ENCODE measurements around the gene NEU3. TPM values are rescaled to one million over a fixed set of nuclear protein-coding genes. Genes with fewer than 3 reads are reported as not detected.

Gene NEU3
- total RNA-seq, 1 experiment from 2014 or later: 12.5 TPM

GRCh38 chr11:75028321-75028720 is 39.6 kb downstream of the NEU3 start:
- no peak overlapping the region for H3K9ac ChIP-seq (ENCODE audit: low read length)
- ATAC-seq (no peak), DNase-seq (ENCODE audit: low read depth, low spot score) (no peak)
- POLR2A ChIA-PET: no interaction called here
- H3K4me1 ChIP-seq (ENCODE audit: control insufficient read depth in 1 of 2, insufficient read depth in 2 of 2, low read length in 2 of 2): peaks cover 0 to 11% of the 10 kb centered on the region in 2 experiments; a peak in 2 of 4 replicates
- no peaks in the 10 kb centered on the region for H3K36me3 ChIP-seq (ENCODE audit: control insufficient read depth in 1 of 2, insufficient read depth in 2 of 2, low read length in 2 of 2)
- no peak overlapping the region for H3K4me3 ChIP-seq (replicated peaks in 1 of 2; ENCODE audit: low read depth in 1 of 2, low read length in 2 of 2)
- RAD21 ChIA-PET (ENCODE audit: low non-redundant PET in 1 of 2, low total read pairs in 2 of 2, uncharacterized antibody in 2 of 2, unreplicated experiment in 2 of 2): no interaction called here
- CTCF ChIA-PET: no interaction called here
- no peaks in the 10 kb centered on the region for H3K27me3 ChIP-seq (ENCODE audit: insufficient read depth, low read length)
- no peak overlapping the region for H2AFZ ChIP-seq (ENCODE audit: low read depth, low read length, poor library complexity, severe bottlenecking)
- H3K79me2 ChIP-seq (ENCODE audit: insufficient read depth, low read length): no peaks in the 10 kb centered on the region
- H3K9me3 ChIP-seq (ENCODE audit: control insufficient read depth in 1 of 2, insufficient read depth in 1 of 2, low read depth in 1 of 2, low read length in 2 of 2): no peaks in the 10 kb centered on the region
- TF ChIP-seq TCF7L2 (IDR thresholded peaks at IDR 0.05; ENCODE audit: borderline replicate concordance, extremely low read depth, insufficient read depth, insufficient read length) (no peak), REST (IDR thresholded peaks at IDR 0.05; ENCODE audit: low read depth) (no peak), POLR2AphosphoS5 (IDR thresholded peaks at IDR 0.05; ENCODE audit: low read depth, low read length) (no peak), ATF3 (IDR thresholded peaks at IDR 0.05) (no peak), EZH2phosphoT487 (IDR thresholded peaks at IDR 0.05; ENCODE audit: borderline replicate concordance) (no peak)
- H3K9me2 ChIP-seq (ENCODE audit: insufficient read depth): no peaks in the 10 kb centered on the region
- intact Hi-C loops (cut with micrococcal nuclease): no loop called here
- H4K20me1 ChIP-seq (ENCODE audit: insufficient read depth): no peaks in the 10 kb centered on the region
- no TSS peak for BruUV-seq (replicated peaks)
- H3K27ac ChIP-seq (ENCODE audit: low read depth, low read length): no peak overlapping the region
- H3K4me2 ChIP-seq (ENCODE audit: low read length): no peak overlapping the region

- POLR2A ChIA-PET: no interaction called here
- Histone ChIP-seq H3K27ac (ENCODE audit: low read depth, low read length) (no peak overlapping the region), H3K27me3 (ENCODE audit: insufficient read depth, low read length) (no peaks in the 10 kb centered on the region), H3K4me3 (replicated peaks in 1 of 2; ENCODE audit: low read depth in 1 of 2, low read length in 2 of 2) (no peak overlapping the region), H3K79me2 (ENCODE audit: insufficient read depth, low read length) (no peaks in the 10 kb centered on the region), H3K9ac (ENCODE audit: low read length) (no peak overlapping the region), H3K4me2 (ENCODE audit: low read length) (no peak overlapping the region), H2AFZ (ENCODE audit: low read depth, low read length, poor library complexity, severe bottlenecking) (no peak overlapping the region), H3K9me3 (ENCODE audit: control insufficient read depth in 1 of 2, insufficient read depth in 1 of 2, low read depth in 1 of 2, low read length in 2 of 2) (no peaks in the 10 kb centered on the region), H3K4me1 (ENCODE audit: control insufficient read depth in 1 of 2, insufficient read depth in 2 of 2, low read length in 2 of 2) (peaks cover 0 to 11% of the 10 kb centered on the region in 2 experiments; a peak in 2 of 4 replicates), H3K9me2 (ENCODE audit: insufficient read depth) (no peaks in the 10 kb centered on the region), H4K20me1 (ENCODE audit: insufficient read depth) (no peaks in the 10 kb centered on the region), H3K36me3 (ENCODE audit: control insufficient read depth in 1 of 2, insufficient read depth in 2 of 2, low read length in 2 of 2) (no peaks in the 10 kb centered on the region)
- no TSS peak for BruUV-seq (replicated peaks)
- no peak for TF ChIP-seq ZNF274 (IDR thresholded peaks at IDR 0.05; ENCODE audit: low read depth, low read length)
- TF ChIP-seq ELF1 (IDR thresholded peaks at IDR 0.05; ENCODE audit: borderline replicate concordance, low read depth): no peak
- no peak for TF ChIP-seq EZH2phosphoT487 (IDR thresholded peaks at IDR 0.05; ENCODE audit: borderline replicate concordance)
- no peak for TF ChIP-seq EZH2 (IDR thresholded peaks at IDR 0.05)
- no peak for TF ChIP-seq JUND (IDR thresholded peaks at IDR 0.05)
- no peak for TF ChIP-seq CEBPB (IDR thresholded peaks at IDR 0.05; ENCODE audit: low read depth)
- no peak for TF ChIP-seq ZBTB33 (IDR thresholded peaks at IDR 0.05; ENCODE audit: extremely low read depth, insufficient replicate concordance, low read length)
- TF ChIP-seq TCF7L2 (IDR thresholded peaks at IDR 0.05; ENCODE audit: borderline replicate concordance, extremely low read depth, insufficient read depth, insufficient read length): no peak
- TF ChIP-seq CBX3 (IDR thresholded peaks at IDR 0.05; ENCODE audit: low read depth): no peak
- TF ChIP-seq YY1 (IDR thresholded peaks at IDR 0.05; ENCODE audit: extremely low read depth, insufficient replicate concordance, low read depth, low read length): no peak
- TF ChIP-seq MAX (IDR thresholded peaks at IDR 0.05): no peak
- no peak for TF ChIP-seq EGR1 (IDR thresholded peaks at IDR 0.05; ENCODE audit: low read depth)
- RAD21 ChIA-PET (ENCODE audit: low non-redundant PET in 1 of 2, low total read pairs in 2 of 2, uncharacterized antibody in 2 of 2, unreplicated experiment in 2 of 2): no interaction called here
- no peak for ATAC-seq
- CTCF ChIA-PET: no interaction called here
- no peak for DNase-seq (ENCODE audit: low read depth, low spot score)
- intact Hi-C loops (cut with micrococcal nuclease): no loop called here
Observed at GRCh38 chr11:75028724-75029123, 40.0 kb downstream of the NEU3 start.
